Measurements from ENCODE around the gene PRKCA.

The PRKCA gene

DNA sequence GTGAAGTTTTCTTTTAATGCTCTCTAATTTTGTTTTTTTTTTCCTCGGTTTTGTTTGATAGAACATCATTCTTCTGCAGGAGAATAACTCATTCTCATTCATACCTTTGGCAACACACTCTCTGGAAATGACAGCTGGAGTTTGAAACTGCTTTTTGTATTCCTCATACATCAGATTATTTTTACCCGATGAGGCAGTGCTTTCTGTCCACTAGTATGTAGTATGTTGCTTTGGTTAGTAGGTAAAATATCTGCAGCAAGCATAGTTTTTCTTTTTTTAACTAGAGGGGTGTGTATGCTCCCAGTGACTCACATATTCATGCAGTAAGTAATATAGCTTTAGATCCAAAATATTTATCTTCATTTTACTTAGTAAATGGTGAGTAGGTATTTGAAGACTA lies 6.4 kb downstream of the PRKCA start:
- DNase-seq, result no peak
- no peaks in the 10 kb centered on the region for H3K36me3 ChIP-seq
- H3K27me3 ChIP-seq, result no peaks in the 10 kb centered on the region
- TF ChIP-seq CTCF (IDR thresholded peaks at IDR 0.05), result no peak
- H3K27ac ChIP-seq, result no peak overlapping the region
- H3K9me3 ChIP-seq, result no peaks in the 10 kb centered on the region
- intact Hi-C loops (cut with DNase I; ENCODE audit: low total_unique reads), result no loop called here
- H3K4me1 ChIP-seq, result peaks cover 0 to 37% (median 10%) of the 10 kb centered on the region in 4 donors
- H3K4me3 ChIP-seq, result no peak overlapping the region

- no peak overlapping the region for H3K27ac ChIP-seq
- H3K36me3 ChIP-seq, result no peaks in the 10 kb centered on the region
- H3K27me3 ChIP-seq, result no peaks in the 10 kb centered on the region
- no peak for DNase-seq
- H3K4me3 ChIP-seq, result no peak overlapping the region
- H3K9me3 ChIP-seq, result no peaks in the 10 kb centered on the region
- H3K4me1 ChIP-seq, result peaks cover 0 to 33% (median 5%) of the 10 kb centered on the region in 4 donors
- TF ChIP-seq CTCF (IDR thresholded peaks at IDR 0.05), result no peak
- intact Hi-C loops (cut with DNase I; ENCODE audit: low total_unique reads), result no loop called here
Observed at GRCh38 chr17:66309793-66310192, 7.4 kb downstream of the PRKCA start.

GRCh38 chr17:66310528-66311148 lies 8.2 kb downstream of the PRKCA start:
- H3K4me1 ChIP-seq, result peaks cover 0 to 24% (median 5%) of the 10 kb centered on the region in 4 donors
- no peaks in the 10 kb centered on the region for H3K9me3 ChIP-seq
- H3K36me3 ChIP-seq, result no peaks in the 10 kb centered on the region
- intact Hi-C loops (cut with DNase I; ENCODE audit: low total_unique reads), result no loop called here
- no peak for TF ChIP-seq CTCF (IDR thresholded peaks at IDR 0.05)
- DNase-seq, result no peak
- H3K27ac ChIP-seq, result no peak overlapping the region
- no peak overlapping the region for H3K4me3 ChIP-seq
- no peaks in the 10 kb centered on the region for H3K27me3 ChIP-seq

GRCh38 chr17:66312912-66313311 lies 10.5 kb downstream of the PRKCA start:
- peaks cover 0 to 10% (median 0%) of the 10 kb centered on the region in 4 donors for H3K4me1 ChIP-seq
- no peak overlapping the region for H3K4me3 ChIP-seq
- no peak for TF ChIP-seq CTCF (IDR thresholded peaks at IDR 0.05)
- no peaks in the 10 kb centered on the region for H3K36me3 ChIP-seq
- H3K9me3 ChIP-seq, result no peaks in the 10 kb centered on the region
- DNase-seq, result no peak
- H3K27ac ChIP-seq, result no peak overlapping the region
- intact Hi-C loops (cut with DNase I; ENCODE audit: low total_unique reads), result loop anchor here (1.0 kb wide), 1 partner anchor 37 kb away; no protein-coding TSS in a partner anchor
- no peaks in the 10 kb centered on the region for H3K27me3 ChIP-seq

GRCh38 chr17:66313325-66313724 lies 10.9 kb downstream of the PRKCA start:
- Histone ChIP-seq H3K27ac (no peak overlapping the region), H3K36me3 (no peaks in the 10 kb centered on the region), H3K27me3 (no peaks in the 10 kb centered on the region), H3K4me1 (peaks cover 0 to 10% (median 0%) of the 10 kb centered on the region in 4 donors), H3K4me3 (no peak overlapping the region), H3K9me3 (no peaks in the 10 kb centered on the region)
- TF ChIP-seq CTCF (IDR thresholded peaks at IDR 0.05), result no peak
- intact Hi-C loops (cut with DNase I; ENCODE audit: low total_unique reads), result no loop called here
- DNase-seq, result no peak

Measured in tibial artery (tissue), 4 donors.